Lung (tissue), 12 donors: ENCODE results near the gene OR52W1. TPM values are rescaled to one million over a fixed set of nuclear protein-coding genes. Genes with fewer than 3 reads are reported as not detected.

Source experiments
- ATAC-seq: fragments of 200-7000 bp; cut with Tn5 transposase; one replicate; pipeline ENCODE4 v1.9.1; 2020; ENCODE audit warnings: moderate number of reproducible peaks; ENCODE audit not compliant: insufficient read depth, low FRiP score
- DNase-seq, 3 donors: peaks; one replicate each; pipeline ENCODE4 v3.0.0-alpha.2; 2013 to 2017
- H3K27ac ChIP-seq, 2 donors: one replicate each; pipeline ENCODE4 v1.5.1; 2013; ENCODE audit warnings: mild to moderate bottlenecking in 2 of 2, moderate library complexity in 2 of 2, control low read depth in 1 of 2, inconsistent platforms in 1 of 2, low read depth in 1 of 2, low read length in 1 of 2
- H3K27me3 ChIP-seq, 3 donors: one replicate each; pipeline ENCODE4 v1.5.1; 2013; ENCODE audit warnings: low read length in 2 of 3; ENCODE audit not compliant: control insufficient read depth in 3 of 3, insufficient read depth in 3 of 3
- H3K36me3 ChIP-seq, 4 donors: one replicate each; pipeline ENCODE4 v1.5.1; 2013; ENCODE audit warnings: low read length in 4 of 4, mild to moderate bottlenecking in 1 of 4, moderate library complexity in 1 of 4; ENCODE audit not compliant: control insufficient read depth in 4 of 4, insufficient read depth in 4 of 4
- H3K4me1 ChIP-seq, 5 donors: one replicate each; pipeline ENCODE4 v1.5.1; 2013; ENCODE audit warnings: low read length in 5 of 5, mild to moderate bottlenecking in 2 of 5, moderate library complexity in 1 of 5; ENCODE audit not compliant: control insufficient read depth in 5 of 5, insufficient read depth in 5 of 5
- H3K4me3 ChIP-seq: one replicate; pipeline ENCODE4 v1.5.1; 2013; ENCODE audit warnings: mild to moderate bottlenecking, control low read depth, moderate library complexity
- H3K9ac ChIP-seq, 2 donors: one replicate each; pipeline ENCODE4 v1.5.1; 2013; ENCODE audit warnings: low read length in 2 of 2, control low read depth in 1 of 2; ENCODE audit not compliant: insufficient read depth in 1 of 2
- H3K9me3 ChIP-seq, 4 donors: one replicate each; pipeline ENCODE4 v1.5.1; 2013; ENCODE audit warnings: low read length in 3 of 4, mild to moderate bottlenecking in 1 of 4, moderate library complexity in 1 of 4; ENCODE audit not compliant: control insufficient read depth in 4 of 4, insufficient read depth in 3 of 4
- WGBS, 2 donors: extraction: QIAGEN DNeasy Blood & Tissue Kit; methylation state at CpG; one replicate each; pipeline ENCODE4 v1.1.7; 2013; 5-methylcytosine and 5-hydroxymethylcytosine counted together
- polyA plus RNA-seq, 2 donors: library from polyadenylated mRNA; stranded (reverse); fragments of 200-250 nt; gene quantifications; one replicate each; pipeline ENCODE4 v1.2.1, GENCODE V29; 2013
- total RNA-seq, 2 donors: library from RNA; depleted of rRNA in 1 of 2; stranded (reverse); fragments of >200 nt in 1 of 2; gene quantifications; one replicate each; pipeline ENCODE4 v1.2.1, GENCODE V29; 2014 to 2021
- TF ChIP-seq, protein P1 (sequence below): IDR thresholded peaks from 2 replicates; pipeline ENCODE4 v1.5.1; 2012; ENCODE audit warnings: mild to moderate bottlenecking; ENCODE audit errors: control extremely low read depth, extremely low read depth
- donor health status: control.
- donor health status: control.
- donor health status: Bipolar disorder and iron deficiency.
- donor health status: healthy.
- donor health status: DM: yes; HTN: yes; CAD: no.

OR52W1 gene
- total and polyA plus RNA-seq, 4 donors = not detected

DNA sequence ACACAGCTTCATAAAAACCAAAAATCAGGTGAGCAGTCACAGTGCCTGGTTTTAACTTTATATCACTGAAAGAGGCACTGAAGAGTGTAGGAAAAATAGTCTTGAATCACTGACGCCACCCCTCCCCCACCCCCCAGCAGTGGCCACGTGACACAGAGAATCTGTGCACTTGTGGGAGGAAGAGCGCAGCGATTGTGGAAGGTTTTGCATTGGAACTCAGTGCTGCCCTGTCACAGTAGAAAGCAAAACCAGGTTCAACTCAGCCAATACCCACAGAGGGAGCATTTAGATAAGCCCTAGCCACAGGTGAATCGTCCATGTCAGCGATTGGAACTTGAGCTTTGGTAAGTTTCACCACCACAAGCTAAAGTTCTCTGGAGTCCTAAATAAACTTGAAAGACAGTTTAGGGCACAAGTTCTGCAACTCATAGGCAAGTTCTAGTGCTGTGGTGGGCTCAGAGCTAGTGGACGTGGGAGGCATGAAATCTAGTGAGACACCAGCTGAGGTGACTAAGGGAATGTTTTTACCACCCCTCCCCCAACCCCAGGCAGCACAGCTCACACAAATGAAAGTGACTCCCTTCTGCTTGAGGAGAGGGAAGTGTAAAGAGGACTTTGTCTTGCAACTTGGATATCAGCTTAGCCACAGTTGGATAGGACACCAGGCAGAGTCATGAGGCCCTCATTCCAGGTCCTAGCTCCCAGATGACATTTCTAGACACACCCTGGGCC, 42.2 kb upstream of the OR52W1 start:
- H3K27ac ChIP-seq = no peak overlapping the region
- H3K4me1 ChIP-seq = no peaks in the 10 kb centered on the region
- no peaks in the 10 kb centered on the region for H3K27me3 ChIP-seq
- DNase-seq (no peak), ATAC-seq (no peak)
- TF ChIP-seq, protein P1, sequence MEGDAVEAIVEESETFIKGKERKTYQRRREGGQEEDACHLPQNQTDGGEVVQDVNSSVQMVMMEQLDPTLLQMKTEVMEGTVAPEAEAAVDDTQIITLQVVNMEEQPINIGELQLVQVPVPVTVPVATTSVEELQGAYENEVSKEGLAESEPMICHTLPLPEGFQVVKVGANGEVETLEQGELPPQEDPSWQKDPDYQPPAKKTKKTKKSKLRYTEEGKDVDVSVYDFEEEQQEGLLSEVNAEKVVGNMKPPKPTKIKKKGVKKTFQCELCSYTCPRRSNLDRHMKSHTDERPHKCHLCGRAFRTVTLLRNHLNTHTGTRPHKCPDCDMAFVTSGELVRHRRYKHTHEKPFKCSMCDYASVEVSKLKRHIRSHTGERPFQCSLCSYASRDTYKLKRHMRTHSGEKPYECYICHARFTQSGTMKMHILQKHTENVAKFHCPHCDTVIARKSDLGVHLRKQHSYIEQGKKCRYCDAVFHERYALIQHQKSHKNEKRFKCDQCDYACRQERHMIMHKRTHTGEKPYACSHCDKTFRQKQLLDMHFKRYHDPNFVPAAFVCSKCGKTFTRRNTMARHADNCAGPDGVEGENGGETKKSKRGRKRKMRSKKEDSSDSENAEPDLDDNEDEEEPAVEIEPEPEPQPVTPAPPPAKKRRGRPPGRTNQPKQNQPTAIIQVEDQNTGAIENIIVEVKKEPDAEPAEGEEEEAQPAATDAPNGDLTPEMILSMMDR = no peak
- 76 to 88% methylated on average over 7 of the region's 7 CpGs for WGBS, 2 donors
- H3K9me3 ChIP-seq = peaks cover 0 to 3% (median 0%) of the 10 kb centered on the region in 4 donors
- H3K9ac ChIP-seq = no peak overlapping the region
- no peaks in the 10 kb centered on the region for H3K36me3 ChIP-seq
- H3K4me3 ChIP-seq = no peak overlapping the region

DNA sequence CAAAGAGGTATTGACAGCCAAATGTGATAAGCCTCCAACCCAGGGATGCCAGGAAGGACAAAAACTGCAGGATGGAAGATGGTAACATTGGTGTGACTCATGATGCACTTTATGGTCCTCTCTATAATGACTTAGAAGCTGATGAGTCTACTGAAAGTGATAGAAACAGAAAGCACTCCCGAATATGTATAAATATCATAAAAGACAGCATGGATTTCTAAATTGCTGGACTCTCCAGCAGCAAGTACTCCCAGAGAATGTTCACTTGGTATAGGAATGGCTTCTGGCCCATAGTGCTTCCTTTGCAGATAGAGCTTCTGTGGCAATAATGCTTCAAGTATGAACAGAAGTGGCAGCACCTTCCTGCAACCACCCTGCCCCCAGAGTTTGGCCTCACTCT, 28.8 kb upstream of the OR52W1 start, which contains the start of gene OR52B2:
Gene OR52B2, minus strand, starts transcription at position 101 of the 400 bp plus-strand sequence. Its CDS starts 0 bp downstream, at position 101.
- no peak within 1 kb of the TSS for H3K27ac ChIP-seq
- H3K9me3 ChIP-seq = peaks cover 0 to 4% (median under 1%) of the 10 kb centered on the region in 4 donors
- H3K36me3 ChIP-seq = no peaks in the 10 kb centered on the region
- whole genome bisulfite sequencing, 2 donors = 94 to 100% methylated on average over 1 of the region's 1 CpG
- TF ChIP-seq, protein P1 = no peak
- H3K27me3 ChIP-seq = no peaks in the 10 kb centered on the region
- H3K4me1 ChIP-seq = peaks cover 0 to 2% (median 0%) of the 10 kb centered on the region in 5 donors
- DNase-seq = no peak
- ATAC-seq = no peak
- no peak within 1 kb of the TSS for H3K4me3 ChIP-seq
- H3K9ac ChIP-seq = no peak within 1 kb of the TSS

DNA sequence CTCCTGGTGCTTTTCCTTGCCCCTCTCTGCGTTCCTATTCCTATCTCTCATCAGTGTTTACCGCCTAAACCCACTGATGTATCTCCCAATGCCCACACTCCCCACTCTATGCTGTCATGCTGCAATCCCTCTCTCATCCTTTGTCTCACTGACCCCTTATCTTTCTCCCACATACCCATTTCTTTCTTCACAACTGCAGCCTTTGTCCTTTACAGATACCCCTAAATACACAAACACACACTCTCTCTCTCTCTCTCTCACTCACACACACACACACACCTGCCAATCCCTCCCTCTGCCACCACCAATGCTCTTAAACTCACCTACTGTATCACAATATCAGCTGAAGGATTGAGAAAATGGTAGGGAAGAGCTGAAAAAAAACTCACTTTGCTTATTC, 23.6 kb upstream of the OR52W1 start:
- WGBS, 2 donors = 43 to 66% methylated on average over 2 of the region's 2 CpGs
- ATAC-seq = no peak
- no peak overlapping the region for H3K4me3 ChIP-seq

More for the DNA sequence above, 23.6 kb upstream of the OR52W1 start:
- no peak overlapping the region for H3K27ac ChIP-seq
- no peak overlapping the region for H3K9ac ChIP-seq
- TF ChIP-seq, protein P1 = no peak
- H3K9me3 ChIP-seq = no peaks in the 10 kb centered on the region
- H3K36me3 ChIP-seq = no peaks in the 10 kb centered on the region
- H3K27me3 ChIP-seq = no peaks in the 10 kb centered on the region
- peaks cover 0 to under 1% (median 0%) of the 10 kb centered on the region in 5 donors for H3K4me1 ChIP-seq
- no peak for DNase-seq
